Activated CD8-positive, alpha-beta memory T cell treated with anti-CD3 and anti-CD28 coated beads for 36 hours (primary cell): ENCODE results near the gene ID2. TPM values are rescaled to one million over a fixed set of nuclear protein-coding genes. Genes with fewer than 3 reads are reported as not detected.

Source experiments
- CTCF ChIA-PET: fragments of 350-600 bp; sonication (Branson Sonifier 250); formaldehyde crosslinking; loops from one replicate; lab custom pipeline; 2021; ENCODE audit warnings: antibody characterized with exemption; lab: Charles Lee
- POLR2A ChIA-PET: fragments of 350-600 bp; sonication (Branson Sonifier 250); formaldehyde crosslinking; loops from one replicate; lab custom pipeline; 2021; ENCODE audit warnings: antibody characterized with exemption; lab: Charles Lee
- total RNA-seq, 2 experiments: library from RNA; stranded (reverse); gene quantifications; one replicate each; pipeline ENCODE4 v1.2.3, GENCODE V29; 2021

The ID2 gene
- total RNA-seq, 2 experiments from 2014 or later: 125 to 133 TPM

DNA sequence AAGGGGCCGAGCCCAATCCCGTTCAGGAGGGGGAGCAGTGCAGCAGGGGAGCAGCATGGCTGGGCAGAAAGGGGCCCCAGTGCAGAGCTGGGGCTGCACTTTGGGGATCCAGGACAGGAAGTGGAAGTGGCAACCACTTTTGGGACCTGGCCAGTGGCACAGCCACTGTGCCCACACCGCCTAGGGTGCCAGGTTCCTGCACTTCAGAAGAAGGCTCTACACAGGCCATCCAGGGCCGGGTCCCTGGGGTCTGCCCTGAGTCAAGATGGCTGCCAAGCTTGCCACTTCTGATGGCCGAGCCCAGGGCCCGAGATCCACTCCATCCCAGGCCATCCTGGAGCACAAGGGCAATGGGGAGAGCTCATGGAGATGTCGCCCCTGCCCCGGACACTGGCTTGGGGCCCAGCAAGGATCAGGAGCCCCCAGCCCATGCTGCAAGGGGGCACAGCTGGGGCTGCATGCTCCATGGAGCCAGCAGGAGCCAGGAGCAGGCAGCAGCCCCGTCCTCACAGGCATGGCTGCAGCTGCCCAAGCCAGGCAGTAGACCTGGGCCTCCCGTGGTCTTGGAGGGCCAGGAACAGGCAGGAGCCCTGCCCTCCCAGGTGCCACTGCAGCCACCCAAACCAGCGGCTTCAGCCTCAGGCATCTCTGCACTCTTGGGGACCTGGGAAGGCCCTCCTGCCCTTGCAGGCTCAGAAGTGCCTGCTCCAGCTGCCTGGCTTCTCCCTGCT lies 35.0 kb upstream of the ID2 start:
- POLR2A ChIA-PET: no interaction called here
- CTCF ChIA-PET: no interaction called here

- CTCF ChIA-PET: no interaction called here
Observed at GRCh38 chr2:8647462-8647857, 34.4 kb upstream of the ID2 start.

GRCh38 chr2:8648441-8649213 lies 33.2 kb upstream of the ID2 start:
- POLR2A ChIA-PET: no interaction called here
- CTCF ChIA-PET: no interaction called here

More at GRCh38 chr2:8647462-8647857, 34.4 kb upstream of the ID2 start:
- POLR2A ChIA-PET: no interaction called here

DNA sequence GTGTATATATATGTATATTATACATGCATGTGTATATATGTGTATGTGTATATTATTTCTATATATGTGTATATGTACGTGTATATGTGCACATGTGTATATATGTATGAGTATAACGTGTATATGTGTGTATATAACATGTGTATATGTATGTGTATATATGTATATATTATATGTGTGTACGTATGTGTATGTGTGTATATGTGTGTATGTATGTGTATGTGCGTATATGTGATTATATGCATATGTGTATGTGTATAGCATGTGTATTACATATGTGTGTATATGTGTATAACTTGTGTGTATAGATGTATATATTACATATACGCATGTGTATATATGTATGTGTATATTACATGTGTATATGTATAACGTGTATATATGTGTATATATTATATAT lies 32.1 kb upstream of the ID2 start:
- CTCF ChIA-PET: no interaction called here
- POLR2A ChIA-PET: no interaction called here

- ChIA-PET POLR2A (no interaction called here), CTCF (no interaction called here)
Observed at GRCh38 chr2:8650256-8650655, 31.6 kb upstream of the ID2 start.

DNA sequence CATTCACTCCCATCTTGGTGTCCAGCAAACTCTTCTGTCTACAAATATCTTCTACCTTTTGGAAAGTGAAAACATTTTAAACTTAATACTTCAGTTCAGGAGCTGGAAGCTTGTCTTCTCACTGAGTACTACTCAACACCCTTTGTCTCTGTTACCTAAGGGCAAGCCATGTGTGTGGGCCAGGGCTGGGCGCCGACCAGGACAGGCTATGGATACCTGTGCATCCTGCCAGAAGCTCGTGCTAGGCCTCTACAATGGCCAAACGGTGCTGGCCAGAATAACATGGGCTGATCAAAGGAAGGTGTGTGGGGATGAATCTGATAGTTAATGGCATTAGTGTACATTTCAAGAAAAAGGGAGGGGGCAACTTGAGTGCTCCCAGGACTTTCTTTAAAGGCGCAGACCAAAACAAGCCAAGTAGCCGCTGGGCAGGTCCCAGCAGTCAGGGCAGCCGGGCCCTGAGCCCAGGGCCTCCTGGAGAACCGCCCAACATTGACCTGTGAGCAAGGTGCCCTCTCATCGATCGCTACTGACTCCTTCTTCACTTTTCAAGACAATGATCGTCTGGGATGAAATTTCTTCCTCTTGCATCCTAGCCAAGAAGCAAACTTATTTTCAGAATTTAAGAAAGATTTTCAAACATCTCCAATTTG lies 29.0 kb upstream of the ID2 start:
- ChIA-PET CTCF (no interaction called here), POLR2A (no interaction called here)

DNA sequence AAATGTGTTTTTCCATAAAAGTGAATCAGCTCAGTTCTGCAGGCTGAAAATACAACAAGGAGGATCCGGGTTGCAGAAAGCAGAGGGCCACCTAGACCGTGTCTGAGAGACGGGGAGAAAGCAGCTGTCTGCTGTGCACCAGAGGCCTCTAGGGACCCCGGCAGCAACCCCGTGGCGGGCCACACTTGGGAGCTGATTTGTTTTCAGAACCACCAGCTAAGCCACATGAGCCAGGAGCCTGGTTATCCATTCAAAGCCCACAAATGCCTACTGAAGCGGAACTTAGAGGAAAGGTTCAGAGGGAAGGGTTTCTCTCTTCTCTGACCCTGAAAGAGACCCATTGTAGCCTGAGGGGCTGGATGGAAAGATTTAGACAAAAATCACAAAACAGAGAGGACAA lies 28.4 kb upstream of the ID2 start:
- ChIA-PET CTCF (no interaction called here), POLR2A (no interaction called here)

- CTCF ChIA-PET: no interaction called here
- POLR2A ChIA-PET: no interaction called here
Observed at GRCh38 chr2:8654041-8654440, 27.8 kb upstream of the ID2 start.

DNA sequence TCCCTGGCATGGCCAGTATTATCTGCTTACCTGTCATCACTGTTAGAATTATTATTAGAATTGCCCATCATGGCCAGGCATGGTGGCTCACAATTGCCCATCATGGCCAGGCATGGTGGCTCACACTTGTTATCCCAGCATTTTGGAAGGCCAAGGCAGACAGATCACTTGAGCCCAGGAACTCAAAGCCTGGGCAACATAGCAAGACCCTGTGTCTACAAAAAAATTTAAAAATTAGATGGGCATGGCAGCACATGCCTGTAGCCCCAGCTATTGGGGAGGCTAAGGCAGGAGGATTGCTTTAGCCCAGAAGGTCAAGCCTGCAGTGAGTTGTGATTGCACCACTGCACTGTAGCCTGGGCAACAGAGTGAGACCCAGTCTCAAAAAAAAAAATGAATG lies 27.4 kb upstream of the ID2 start:
- ChIA-PET POLR2A (no interaction called here), CTCF (no interaction called here)

- POLR2A ChIA-PET: no interaction called here
- CTCF ChIA-PET: no interaction called here
Observed at GRCh38 chr2:8656160-8656641, 25.7 kb upstream of the ID2 start.

DNA sequence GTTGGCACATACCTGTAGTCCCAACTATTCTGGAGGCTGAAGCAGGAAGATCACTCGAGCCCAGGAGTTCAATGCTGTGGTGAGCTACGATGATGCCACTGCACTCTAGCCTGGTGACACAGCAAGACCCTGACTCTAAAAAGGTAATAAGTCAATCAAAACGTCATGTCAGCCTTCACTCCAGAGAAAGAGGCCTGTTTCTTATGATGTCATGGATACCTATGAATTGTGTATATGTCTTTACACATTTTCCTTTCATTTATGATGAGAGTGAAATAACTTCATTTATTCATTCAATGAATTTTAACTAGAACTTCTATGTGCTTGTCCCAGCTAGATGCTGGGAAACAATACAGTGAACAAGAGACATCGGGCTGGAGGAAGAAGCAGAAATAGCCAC lies 25.0 kb upstream of the ID2 start:
- POLR2A ChIA-PET: no interaction called here
- CTCF ChIA-PET: no interaction called here

DNA sequence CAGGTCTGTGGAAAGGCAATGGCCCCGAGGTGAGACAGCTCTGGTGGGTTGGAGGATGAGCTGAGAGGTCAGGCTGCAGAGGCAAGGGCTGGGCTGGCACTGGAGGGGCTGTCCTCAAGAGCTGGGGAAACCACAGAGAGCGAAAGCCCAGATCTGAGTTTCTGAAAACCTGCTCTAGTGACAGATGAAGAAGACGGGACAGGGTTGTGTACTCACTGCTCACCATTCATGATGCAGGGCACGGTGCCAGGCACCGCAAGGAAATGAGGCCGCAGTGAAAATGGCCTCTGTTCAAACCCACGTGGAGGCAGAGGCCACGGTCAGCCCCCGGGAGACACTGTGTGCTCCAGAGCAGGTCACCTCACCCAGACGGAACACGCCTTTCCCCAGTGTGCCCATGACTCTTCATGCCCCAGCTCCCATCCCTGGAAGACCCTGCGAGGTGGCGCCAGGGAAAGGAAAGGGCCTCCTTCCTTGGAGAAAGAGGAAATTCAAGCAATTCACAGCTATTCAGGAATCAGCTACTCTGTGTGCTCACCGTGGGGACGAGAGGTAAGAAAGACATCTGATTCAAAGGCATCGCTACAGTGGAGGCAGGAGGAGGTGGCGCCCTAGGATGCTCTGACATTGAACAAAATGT lies 24.3 kb upstream of the ID2 start:
- CTCF ChIA-PET: interaction anchor here (0.5 kb wide), 1 partner anchor 66 kb away, joined by 9 read pairs; no protein-coding TSS in a partner anchor
- POLR2A ChIA-PET: no interaction called here

GRCh38 chr2:8658064-8658862 lies 23.6 kb upstream of the ID2 start:
- POLR2A ChIA-PET: no interaction called here

DNA sequence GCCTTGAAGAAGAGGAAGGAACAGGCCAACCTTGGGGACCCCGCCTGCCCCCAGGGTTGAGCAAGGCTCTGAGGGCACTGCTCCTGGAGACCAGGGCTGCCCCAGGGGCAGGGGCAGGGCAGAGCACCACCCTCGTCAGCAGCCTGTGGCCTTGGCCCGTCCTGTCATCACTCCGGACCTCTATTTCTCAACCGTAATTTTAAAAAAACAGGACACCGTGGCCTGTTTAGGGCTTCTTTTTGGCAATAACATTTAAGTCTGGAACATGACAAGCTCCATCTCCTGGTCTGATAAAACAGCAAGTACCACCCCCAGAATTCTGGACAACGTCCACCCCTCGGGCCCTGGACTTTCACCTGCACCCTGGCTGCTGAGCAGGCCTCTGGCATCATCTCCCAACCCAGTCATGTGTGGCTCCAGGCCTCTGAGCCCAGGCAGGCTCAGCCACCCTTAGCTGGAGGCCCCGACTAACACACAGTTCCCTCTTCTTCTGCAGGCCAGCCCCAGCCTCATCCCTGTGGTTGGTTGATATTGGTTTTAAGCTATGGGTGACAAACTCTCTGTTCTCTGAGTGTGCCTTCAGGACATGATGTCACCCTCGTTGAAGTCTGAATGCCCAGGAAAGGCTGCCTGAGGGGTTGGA lies 22.6 kb upstream of the ID2 start:
- CTCF ChIA-PET: interaction anchor here (0.5 kb wide), 1 partner anchor 194 kb away, joined by 3 read pairs; no protein-coding TSS in a partner anchor
- POLR2A ChIA-PET: interaction anchor here (0.6 kb wide), 1 partner anchor 821 kb away, joined by 3 read pairs; no protein-coding TSS in a partner anchor

More at GRCh38 chr2:8658064-8658862, 23.6 kb upstream of the ID2 start:
- CTCF ChIA-PET: no interaction called here

DNA sequence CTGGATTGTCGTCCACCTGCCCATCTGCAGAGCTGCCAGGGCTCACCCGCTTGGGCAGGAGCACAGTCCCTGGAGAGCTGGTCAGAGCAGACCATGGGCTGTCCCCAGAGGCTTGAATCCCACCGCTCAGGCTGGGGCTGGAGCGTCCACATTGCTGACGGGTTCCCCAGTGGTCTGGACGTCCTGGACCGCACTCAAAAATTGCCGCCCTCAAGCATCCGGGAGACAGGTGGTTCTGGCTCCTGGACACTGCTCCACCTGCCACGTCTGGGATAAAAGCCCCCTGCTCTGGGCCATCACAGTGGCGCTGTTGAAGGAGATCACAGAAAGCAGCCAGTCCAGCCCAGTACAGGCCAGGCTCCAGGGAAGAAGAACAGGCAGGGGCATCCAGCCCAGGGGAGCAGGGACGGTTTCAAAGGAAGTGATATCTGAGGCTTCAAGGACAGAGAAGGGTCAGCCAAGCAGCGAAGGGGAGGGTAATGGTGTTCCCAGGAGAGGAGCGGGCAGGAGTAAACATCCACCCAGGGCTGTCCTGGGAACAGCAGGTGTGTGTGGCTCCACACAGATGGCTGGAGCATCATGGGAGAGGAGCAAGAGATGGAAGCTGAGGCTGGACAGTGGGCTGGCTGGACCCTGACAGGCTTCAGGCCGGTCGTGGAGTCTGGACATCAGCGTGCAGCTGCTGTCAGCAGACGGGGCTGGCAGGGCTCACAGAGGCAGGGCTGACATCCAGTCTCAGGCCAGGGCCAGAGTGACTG lies 21.9 kb upstream of the ID2 start:
- CTCF ChIA-PET: interaction anchor here (0.5 kb wide), 1 partner anchor 195 kb away, joined by 3 read pairs; no protein-coding TSS in a partner anchor
- POLR2A ChIA-PET: interaction anchor here (0.6 kb wide), 1 partner anchor 822 kb away, joined by 3 read pairs; no protein-coding TSS in a partner anchor

GRCh38 chr2:8661235-8661634 lies 20.6 kb upstream of the ID2 start:
- CTCF ChIA-PET: no interaction called here
- POLR2A ChIA-PET: no interaction called here

- POLR2A ChIA-PET: no interaction called here
- CTCF ChIA-PET: no interaction called here
Observed at GRCh38 chr2:8661736-8662135, 20.1 kb upstream of the ID2 start.
